Activated gamma-delta T cell (primary cell): Measurements from ENCODE around the gene KDR.

Experiments used
- DNase-seq: peaks from one replicate; lab custom pipeline; 2025; lab: John Stamatoyannopoulos, UW

The KDR gene

DNA sequence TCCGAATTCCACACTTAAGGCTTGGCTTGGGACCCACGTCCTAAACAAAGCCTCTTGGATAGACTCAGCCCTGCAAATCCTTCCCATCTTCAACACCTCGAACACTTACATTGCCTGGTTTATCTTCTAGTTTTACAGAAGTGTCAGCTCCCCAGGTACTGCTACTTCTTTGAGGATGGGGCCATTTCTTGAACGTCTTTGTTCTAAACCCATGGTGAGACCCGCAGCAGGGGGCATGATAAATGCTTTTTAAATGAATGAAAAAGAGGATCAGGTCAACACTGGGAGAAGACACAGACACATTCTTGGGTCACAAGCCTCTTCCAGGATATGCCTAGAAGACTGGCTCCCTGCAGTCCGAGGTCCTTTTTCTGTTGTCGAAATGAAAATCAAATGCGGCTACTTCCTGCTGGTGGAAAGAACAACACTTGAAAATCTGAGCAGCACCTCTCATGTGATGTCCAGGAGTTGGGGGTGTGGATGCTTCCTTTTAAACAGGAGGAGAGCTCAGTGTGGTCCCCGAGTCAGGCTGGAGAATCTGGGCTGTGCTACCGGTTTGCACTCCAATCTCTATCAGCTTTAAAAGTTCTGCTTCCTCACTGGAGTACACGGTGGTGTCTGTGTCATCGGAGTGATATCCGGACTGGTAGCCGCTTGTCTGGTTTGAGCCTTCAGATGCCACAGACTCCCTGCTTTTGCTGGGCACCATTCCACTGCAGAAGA lies 45.8 kb downstream of the KDR start:
- DNase-seq = no peak

GRCh38 chr4:55078987-55079386 lies 46.4 kb downstream of the KDR start:
- no peak for DNase-seq

GRCh38 chr4:55077577-55077976 lies 47.8 kb downstream of the KDR start:
- no peak for DNase-seq

GRCh38 chr4:55075823-55076716 lies 49.3 kb downstream of the KDR start:
- DNase-seq = no peak

GRCh38 chr4:55075376-55075775 lies 50.0 kb downstream of the KDR start:
- DNase-seq = no peak

GRCh38 chr4:55074386-55074785 lies 51.0 kb downstream of the KDR start:
- no peak for DNase-seq

DNA sequence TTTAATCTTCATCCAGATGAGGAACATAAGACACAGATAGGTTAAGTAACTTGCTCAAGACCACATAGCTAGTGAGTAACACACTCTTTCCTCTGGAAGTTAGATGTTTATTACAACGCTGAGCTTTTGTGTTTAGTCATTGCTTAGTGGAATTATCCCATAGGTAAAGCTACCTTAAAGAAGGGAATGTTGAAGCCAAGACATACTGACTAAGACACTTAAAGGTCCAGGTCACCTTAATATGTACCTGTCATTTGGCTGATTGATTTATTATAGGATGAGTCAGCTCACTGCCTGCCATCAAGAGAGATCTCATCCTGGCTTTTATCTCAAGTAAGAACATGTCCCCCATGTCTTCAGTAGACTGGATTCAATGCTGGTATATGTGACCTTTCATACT lies 53.4 kb downstream of the KDR start:
- no peak for DNase-seq

GRCh38 chr4:55069248-55069647 lies 56.1 kb downstream of the KDR start:
- no peak for DNase-seq

DNA sequence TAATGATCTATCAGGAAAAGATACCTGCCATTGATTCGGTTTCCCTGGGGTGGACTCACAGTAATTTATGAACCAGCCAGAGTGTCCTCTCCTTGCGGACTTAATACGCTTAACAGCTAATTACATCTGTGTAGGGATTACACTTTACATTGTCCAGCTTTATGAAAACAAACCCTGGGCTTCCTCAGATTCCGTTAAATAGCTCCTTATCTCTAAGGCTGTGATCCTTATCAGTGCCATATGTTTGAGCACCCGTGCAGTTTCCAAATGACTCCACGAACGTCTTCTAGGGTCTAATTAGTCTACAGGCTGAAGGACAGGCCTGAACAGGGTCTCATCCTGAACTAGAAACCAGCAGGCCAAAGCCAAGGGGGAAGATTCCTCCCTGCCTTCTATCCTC lies 56.9 kb downstream of the KDR start:
- no peak for DNase-seq

DNA sequence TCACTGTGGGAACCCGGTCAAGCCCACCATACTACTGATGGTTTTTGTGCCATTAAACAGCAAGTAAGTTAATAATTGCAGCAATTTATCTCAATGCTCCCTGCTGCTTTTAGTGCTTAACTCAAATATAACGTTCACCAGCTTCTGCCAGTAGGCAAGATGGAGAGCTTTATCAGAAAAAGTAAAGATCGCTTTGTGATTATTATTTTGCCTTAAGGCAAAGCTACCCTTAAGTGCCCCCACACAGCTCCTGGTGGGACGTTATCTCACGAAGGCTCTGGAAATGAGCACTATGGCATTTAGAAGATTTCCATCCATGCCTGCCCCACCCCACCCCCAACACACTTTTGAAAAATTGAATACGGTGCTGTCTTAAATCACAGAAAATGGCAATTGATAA lies 59.4 kb downstream of the KDR start:
- no peak for DNase-seq

DNA sequence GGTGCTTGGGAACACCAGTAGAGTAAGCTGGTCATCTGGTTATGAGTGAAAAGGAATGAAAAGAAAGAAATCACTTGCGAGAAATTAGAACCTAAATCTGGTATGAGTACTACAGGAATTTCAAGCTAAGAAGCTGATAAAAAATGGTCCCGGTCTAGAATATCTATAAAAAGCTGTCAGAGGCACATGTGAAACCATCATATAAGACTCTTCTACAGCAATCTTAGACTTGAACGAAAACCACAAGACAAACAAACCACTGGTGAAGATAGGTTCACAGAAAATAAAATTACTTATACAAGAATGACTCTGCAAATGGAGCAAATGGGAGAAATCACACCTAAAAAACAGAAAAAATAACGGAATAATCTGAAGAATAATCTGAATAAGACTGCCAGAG lies 69.9 kb downstream of the KDR start:
- DNase-seq = no peak

DNA sequence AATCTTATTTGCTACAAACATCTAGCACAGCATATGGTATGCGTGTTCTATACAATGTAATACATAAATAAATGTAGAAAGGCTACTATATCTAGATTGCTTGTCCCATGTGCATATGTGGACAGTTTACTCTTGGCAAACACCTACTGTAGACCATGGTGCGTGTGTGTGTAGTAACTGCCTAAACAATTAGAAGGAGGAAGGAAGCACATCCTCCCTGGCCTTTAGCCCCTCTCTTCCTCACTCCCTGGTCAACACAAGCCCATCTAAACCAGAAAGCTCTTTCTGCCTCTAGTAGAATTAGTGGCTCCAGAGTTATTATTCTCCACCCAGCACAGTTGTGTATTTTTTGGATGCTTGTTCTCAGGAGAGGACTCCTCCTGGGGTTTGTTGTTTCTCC lies 73.9 kb downstream of the KDR start:
- DNase-seq = no peak

- no peak for DNase-seq
Observed at GRCh38 chr4:55050418-55050950, 74.9 kb downstream of the KDR start.

DNA sequence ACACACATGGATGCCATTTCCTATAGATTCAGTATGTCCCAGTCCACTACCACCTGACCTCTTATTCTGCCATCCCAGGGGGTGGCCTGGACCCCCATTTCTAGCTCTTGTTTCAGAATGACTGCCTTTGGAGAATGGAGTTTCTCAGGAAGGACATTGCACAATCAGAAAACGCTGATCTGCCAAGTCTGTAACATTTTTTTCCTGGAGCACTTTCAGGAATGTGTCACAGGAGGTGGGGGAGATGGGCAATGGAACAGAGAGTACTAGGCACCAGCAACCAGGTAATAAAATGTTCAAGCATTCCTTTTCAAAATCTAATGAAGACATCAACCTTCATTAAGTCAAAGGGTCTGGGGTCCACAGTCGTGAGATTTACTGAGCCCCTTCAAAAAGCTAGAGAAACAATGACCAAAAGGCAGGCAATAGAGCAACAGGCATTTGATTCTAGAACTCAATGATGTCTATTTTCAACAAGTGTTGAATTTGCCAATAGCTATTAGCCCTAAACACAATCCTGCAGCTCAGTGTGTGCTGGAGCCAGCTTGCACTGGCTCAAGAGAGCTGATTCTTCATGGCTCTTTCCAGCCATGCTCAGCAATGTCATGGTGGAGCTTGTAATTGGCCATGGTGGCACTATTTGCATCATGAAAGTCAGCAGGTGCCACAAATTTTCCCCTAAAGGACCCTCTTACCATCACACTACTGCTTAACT lies 87.1 kb downstream of the KDR start:
- DNase-seq = no peak

DNA sequence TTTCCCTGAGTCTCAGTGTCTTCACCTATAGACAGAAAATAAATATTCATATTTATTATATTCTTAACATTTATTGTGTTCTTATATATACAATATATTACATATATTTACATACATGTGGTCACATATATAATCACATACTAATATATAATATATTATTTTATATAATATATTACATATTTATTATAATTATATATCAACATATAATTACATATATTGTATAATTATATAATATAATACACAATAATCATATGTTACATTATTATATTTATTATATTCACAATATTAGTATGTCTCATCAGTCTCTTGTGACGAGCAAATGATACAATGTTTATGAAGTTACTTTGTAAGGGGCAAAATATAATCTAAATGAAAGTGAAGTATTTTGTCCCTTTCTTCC lies 87.7 kb downstream of the KDR start:
- DNase-seq = no peak

DNA sequence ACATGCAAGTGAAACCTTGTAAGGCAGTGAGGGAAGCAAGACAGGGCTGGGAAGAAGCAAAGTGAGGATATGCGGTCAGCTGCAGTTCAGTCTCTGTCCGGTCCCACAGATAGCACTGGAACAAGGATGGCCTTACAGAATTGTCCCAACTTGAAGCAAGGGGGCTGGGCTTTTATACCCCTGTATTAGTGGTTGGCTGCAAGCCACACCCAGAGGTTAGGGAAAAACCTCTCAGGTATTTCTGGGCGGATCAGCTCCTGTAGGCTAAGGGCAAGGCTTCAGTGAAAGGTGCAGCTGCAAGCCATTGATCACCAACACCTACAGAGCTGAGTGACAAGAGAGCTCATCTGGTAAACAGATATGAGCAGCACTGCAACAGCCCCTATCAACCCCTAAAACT lies 89.0 kb downstream of the KDR start:
- DNase-seq = no peak

DNA sequence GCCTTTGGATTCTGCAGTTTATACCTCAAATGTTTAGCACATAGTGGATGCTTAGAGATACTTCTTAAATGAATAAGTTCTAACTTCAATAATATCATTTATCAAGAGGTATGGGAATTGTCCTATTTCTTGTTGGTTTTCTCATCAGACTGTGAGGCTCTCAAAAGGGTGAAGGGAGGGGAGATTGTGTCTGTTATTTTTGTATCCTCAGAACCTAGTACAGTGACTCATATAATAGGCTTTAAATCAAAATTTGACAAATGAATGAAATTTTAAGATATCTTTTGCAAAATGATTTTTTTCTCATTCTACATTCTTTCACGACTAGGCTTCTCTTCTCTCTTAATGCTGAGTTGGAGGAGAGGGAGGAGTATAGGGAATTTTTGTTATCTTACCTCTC lies 89.5 kb downstream of the KDR start:
- DNase-seq = no peak

DNA sequence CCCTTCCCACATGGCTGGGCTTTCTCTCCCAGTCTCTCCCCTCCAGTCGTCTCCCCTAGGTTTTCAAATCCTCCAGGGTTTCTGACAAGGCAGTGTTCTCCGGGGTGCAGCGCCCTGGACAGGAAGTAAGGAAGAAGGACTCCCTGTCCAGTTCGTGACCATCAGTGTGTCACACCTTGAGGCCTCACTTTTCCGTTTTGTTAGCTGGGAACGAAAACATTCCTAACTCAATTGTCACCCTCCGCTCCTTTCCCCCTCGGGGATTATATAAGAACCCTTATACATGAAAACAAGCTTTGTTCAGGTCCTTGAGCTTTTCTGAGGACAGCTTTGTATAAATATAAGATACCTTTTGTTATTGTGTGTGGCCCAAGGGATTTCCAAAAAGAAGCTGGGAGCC lies 92.1 kb downstream of the KDR start:
- DNase-seq = no peak

DNA sequence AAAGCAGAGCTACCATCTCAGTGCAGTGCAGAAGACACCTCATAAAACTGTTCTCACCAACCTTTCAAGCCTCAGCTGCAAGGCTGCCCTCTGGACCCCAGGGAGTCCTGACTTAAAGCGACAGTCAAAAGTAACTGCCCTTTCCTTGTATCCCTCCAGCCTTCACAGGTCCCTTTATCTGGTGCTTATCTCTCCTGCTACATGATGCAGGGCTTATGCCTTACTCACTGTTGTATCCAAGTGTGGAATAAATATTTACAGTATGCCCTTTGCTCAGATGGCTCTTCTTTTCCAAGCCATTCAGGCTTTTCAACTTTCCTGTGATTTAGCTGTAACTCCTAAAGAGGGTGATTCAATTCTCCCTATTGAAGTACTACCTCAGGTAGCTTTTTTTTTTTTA lies 92.6 kb downstream of the KDR start:
- no peak for DNase-seq

DNA sequence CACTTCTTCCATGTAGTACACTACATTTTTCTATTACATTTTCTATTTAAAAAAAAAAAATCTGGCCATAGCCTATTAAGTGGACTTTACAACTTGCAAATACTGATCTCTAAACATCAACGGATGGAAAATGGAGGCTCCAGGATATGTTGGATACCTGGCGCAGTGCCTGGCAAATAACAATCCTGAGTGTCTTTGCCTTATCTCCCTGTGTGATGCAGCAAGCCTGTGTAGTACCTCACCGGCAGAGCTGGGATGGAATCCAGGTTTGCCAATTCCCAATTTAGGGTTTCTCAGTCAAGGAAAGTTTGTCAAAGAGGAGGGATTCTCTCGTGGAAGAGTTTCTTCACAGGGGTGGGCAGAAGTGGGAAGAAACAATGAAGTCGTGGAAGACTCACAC lies 93.2 kb downstream of the KDR start:
- DNase-seq = no peak

DNA sequence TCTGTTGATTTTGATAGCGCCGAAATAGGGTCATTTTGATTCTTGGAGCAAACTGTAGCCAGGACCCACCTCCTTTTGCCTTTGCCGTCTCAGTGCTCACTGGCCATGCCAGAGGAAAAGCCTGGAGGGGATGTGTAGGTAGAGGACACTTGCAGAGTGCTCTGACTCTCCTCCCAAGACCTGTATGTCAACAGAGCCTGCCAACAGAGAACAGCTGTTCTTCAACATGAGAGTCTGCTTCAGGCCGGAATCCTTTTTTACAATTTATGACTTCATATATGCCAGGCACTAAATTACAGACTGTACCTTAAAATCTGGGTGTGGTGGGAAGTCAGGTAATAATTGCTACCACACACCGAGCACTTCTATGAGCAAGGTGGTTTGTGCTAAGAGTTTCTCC lies 94.2 kb downstream of the KDR start:
- no peak for DNase-seq

DNA sequence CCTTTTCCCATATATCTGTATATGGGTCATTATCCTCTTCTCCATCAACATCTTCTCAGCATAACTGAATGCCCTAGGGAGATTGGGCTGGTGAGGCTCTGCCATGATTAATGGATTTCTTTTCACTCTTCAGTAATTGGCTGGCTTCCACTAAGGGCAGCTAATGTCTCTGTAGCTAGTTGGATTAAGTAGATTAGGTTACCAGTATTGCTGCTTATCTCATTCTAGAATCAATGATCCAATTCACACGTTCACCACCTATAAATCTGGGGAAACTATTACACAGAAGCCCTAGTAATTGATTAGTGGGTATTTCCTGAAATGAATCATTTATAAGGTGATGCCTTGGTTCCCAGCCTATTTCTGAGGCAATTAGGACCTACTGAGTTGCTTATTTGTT lies 94.8 kb downstream of the KDR start:
- DNase-seq = no peak
